Astrocyte (in vitro differentiated cells and primary cell): ENCODE data around the gene DNAH11. TPM values are rescaled to one million over a fixed set of nuclear protein-coding genes. Genes with fewer than 3 reads are reported as not detected.

Experiments used
- DNase-seq: peaks from one replicate; pipeline ENCODE4 v3.0.0-alpha.2; 2010; ENCODE audit warnings: low read depth
- FAIRE-seq: peaks from 2 replicates; lab custom pipeline; 2011; peaks lifted over from hg19 to GRCh38; lab: Jason Lieb, UNC
- H2AFZ ChIP-seq: 2 replicates; pipeline ENCODE4 v1.6.0; 2012; ENCODE audit warnings: low read depth, low read length, inconsistent platforms
- H3K27ac ChIP-seq: 2 replicates; pipeline ENCODE4 v1.5.1; 2011; ENCODE audit warnings: low read depth, low read length, inconsistent platforms
- H3K27me3 ChIP-seq: 2 replicates; pipeline ENCODE4 v1.6.0; 2011; ENCODE audit warnings: low read length, inconsistent platforms; ENCODE audit not compliant: insufficient read depth
- H3K36me3 ChIP-seq: 2 replicates; pipeline ENCODE4 v1.5.1; 2011; ENCODE audit warnings: low read length, inconsistent platforms; ENCODE audit not compliant: insufficient read depth
- H3K4me1 ChIP-seq: 2 replicates; pipeline ENCODE4 v1.5.1; 2011; ENCODE audit warnings: low read length, inconsistent platforms; ENCODE audit not compliant: insufficient read depth
- H3K4me2 ChIP-seq: 2 replicates; pipeline ENCODE4 v1.6.0; 2012; ENCODE audit warnings: low read length, inconsistent platforms
- H3K4me3 ChIP-seq: 2 replicates; pipeline ENCODE4 v1.5.1; 2011; ENCODE audit warnings: low read depth, mild to moderate bottlenecking, low read length, inconsistent platforms; ENCODE audit not compliant: insufficient read depth
- H3K79me2 ChIP-seq: 2 replicates; pipeline ENCODE4 v1.6.0; 2012; ENCODE audit warnings: mild to moderate bottlenecking, low read length, inconsistent platforms; ENCODE audit not compliant: insufficient read depth
- H3K9ac ChIP-seq: 2 replicates; pipeline ENCODE4 v1.6.0; 2012; ENCODE audit warnings: mild to moderate bottlenecking, low read length, inconsistent platforms
- H3K9me3 ChIP-seq: 2 replicates; pipeline ENCODE4 v1.5.1; 2012; ENCODE audit warnings: low read depth, mild to moderate bottlenecking, low read length, inconsistent platforms; ENCODE audit not compliant: insufficient read depth
- H4K20me1 ChIP-seq: 2 replicates; pipeline ENCODE4 v1.6.0; 2012; ENCODE audit warnings: low read length, inconsistent platforms; ENCODE audit not compliant: insufficient read depth
- H3K27ac Mint-ChIP-seq: one replicate; pipeline ENCODE4 v1.8.0; 2021; ENCODE audit warnings: mild to moderate bottlenecking, mixed read lengths; ENCODE audit not compliant: unreplicated experiment
- H3K27me3 Mint-ChIP-seq: one replicate; pipeline ENCODE4 v1.8.0; 2021; ENCODE audit warnings: low read depth, mixed read lengths; ENCODE audit not compliant: unreplicated experiment
- H3K36me3 Mint-ChIP-seq: one replicate; pipeline ENCODE4 v1.8.0; 2021; ENCODE audit warnings: low read depth, mixed read lengths; ENCODE audit not compliant: unreplicated experiment
- H3K4me1 Mint-ChIP-seq: one replicate; pipeline ENCODE4 v1.8.0; 2021; ENCODE audit warnings: low read depth, mixed read lengths; ENCODE audit not compliant: unreplicated experiment
- H3K4me3 Mint-ChIP-seq: one replicate; pipeline ENCODE4 v1.8.0; 2021; ENCODE audit warnings: mild to moderate bottlenecking, moderate library complexity, mixed read lengths; ENCODE audit not compliant: unreplicated experiment
- H3K9me3 Mint-ChIP-seq: one replicate; pipeline ENCODE4 v1.8.0; 2021; ENCODE audit warnings: mild to moderate bottlenecking, mixed read lengths; ENCODE audit not compliant: unreplicated experiment
- EZH2 ChIP-seq: IDR thresholded peaks from 2 replicates; pipeline ENCODE4 v1.6.1; 2012; ENCODE audit warnings: mild to moderate bottlenecking, low read length, inconsistent platforms; ENCODE audit not compliant: insufficient read depth
- total RNA-seq: library from RNA; stranded (reverse); gene quantifications from 2 replicates; pipeline ENCODE4 v1.2.1, GENCODE V29; 2021
- TF ChIP-seq, protein P1 (sequence below): IDR thresholded peaks from 2 replicates; pipeline ENCODE4 v1.5.1; 2011; ENCODE audit warnings: low read depth, mild to moderate bottlenecking, inconsistent platforms, low read length, moderate library complexity; ENCODE audit not compliant: insufficient read depth

Gene DNAH11
- total RNA-seq, 1 donor from 2014 or later, result 0.43 TPM

DNA sequence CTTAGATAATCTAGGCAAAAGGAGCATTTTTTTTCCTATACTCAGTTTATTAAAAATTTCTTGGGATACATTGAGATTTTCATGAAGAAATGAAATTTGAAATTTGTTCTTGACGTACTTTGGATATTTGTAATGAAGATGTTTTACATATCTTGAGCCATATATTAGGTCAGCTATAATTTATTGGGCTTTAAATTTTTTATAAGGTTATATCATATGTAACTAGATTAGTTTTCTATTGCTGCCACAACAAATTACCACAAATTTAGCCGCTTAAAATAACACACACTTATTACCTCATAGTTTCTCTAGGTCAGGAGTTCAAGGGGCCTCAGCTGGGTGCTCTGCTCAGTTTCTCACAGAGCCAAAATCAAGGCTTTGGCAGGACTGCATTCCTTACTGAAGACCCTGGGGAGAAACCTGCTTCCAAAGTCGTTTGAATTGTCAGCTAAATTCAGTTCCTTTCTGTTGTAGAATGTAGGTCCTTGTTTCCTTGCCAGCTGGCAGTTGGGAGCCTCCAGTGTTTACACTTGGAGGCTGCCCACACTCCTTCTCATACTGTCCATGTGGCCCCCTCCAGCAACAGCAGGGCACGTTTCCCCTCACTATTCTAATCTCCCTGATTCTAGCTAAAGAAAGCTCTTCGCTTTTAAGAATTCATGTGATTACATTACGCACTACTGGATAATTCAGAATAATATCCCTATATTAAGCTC, 42.6 kb upstream of the DNAH11 start:
- H3K4me3 Mint-ChIP-seq, result no peak overlapping the region
- Histone ChIP-seq H3K4me3 (no peak overlapping the region), H3K9me3 (peaks cover 2% of the 10 kb centered on the region), H3K9ac (no peak overlapping the region), H3K4me2 (no peak overlapping the region), H3K4me1 (no peaks in the 10 kb centered on the region), H3K36me3 (no peaks in the 10 kb centered on the region), H3K79me2 (no peaks in the 10 kb centered on the region), H3K27ac (no peak overlapping the region), H2AFZ (no peak overlapping the region), H3K27me3 (no peaks in the 10 kb centered on the region), H4K20me1 (no peaks in the 10 kb centered on the region)
- no peak for FAIRE-seq
- H3K9me3 Mint-ChIP-seq, result no peaks in the 10 kb centered on the region
- H3K27me3 Mint-ChIP-seq, result no peaks in the 10 kb centered on the region
- H3K27ac Mint-ChIP-seq, result no peak overlapping the region
- TF ChIP-seq EZH2, result no peak
- TF ChIP-seq, protein P1, sequence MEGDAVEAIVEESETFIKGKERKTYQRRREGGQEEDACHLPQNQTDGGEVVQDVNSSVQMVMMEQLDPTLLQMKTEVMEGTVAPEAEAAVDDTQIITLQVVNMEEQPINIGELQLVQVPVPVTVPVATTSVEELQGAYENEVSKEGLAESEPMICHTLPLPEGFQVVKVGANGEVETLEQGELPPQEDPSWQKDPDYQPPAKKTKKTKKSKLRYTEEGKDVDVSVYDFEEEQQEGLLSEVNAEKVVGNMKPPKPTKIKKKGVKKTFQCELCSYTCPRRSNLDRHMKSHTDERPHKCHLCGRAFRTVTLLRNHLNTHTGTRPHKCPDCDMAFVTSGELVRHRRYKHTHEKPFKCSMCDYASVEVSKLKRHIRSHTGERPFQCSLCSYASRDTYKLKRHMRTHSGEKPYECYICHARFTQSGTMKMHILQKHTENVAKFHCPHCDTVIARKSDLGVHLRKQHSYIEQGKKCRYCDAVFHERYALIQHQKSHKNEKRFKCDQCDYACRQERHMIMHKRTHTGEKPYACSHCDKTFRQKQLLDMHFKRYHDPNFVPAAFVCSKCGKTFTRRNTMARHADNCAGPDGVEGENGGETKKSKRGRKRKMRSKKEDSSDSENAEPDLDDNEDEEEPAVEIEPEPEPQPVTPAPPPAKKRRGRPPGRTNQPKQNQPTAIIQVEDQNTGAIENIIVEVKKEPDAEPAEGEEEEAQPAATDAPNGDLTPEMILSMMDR, result no peak
- no peak for DNase-seq
- no peaks in the 10 kb centered on the region for H3K36me3 Mint-ChIP-seq
- no peaks in the 10 kb centered on the region for H3K4me1 Mint-ChIP-seq

DNA sequence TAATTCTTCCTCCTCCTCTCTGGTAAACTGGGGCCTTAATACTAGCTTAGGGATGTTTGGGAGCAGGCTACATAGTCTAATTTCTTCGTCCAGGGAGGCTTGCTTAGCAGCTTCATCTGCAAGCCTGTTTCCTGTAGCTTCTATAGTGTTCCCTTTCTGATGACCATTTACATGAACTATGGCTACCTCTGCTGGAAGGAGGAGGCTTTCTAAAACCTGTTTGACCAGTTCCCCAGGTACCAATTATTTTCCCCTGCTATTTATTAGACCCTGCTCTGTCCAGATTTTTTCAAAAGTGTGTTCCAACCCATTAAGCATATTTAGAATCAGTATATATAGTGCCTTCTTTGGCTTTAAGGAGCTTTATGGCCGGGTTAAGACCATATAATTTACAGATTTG, 38.8 kb upstream of the DNAH11 start:
- TF ChIP-seq, protein P1, result no peak
- TF ChIP-seq EZH2, result no peak
- no peak for DNase-seq
- H3K9me3 ChIP-seq, result peaks cover 2% of the 10 kb centered on the region
- no peaks in the 10 kb centered on the region for H4K20me1 ChIP-seq
- Mint-ChIP-seq H3K9me3 (no peaks in the 10 kb centered on the region), H3K36me3 (no peaks in the 10 kb centered on the region), H3K27ac (no peak overlapping the region), H3K27me3 (no peaks in the 10 kb centered on the region), H3K4me1 (no peaks in the 10 kb centered on the region), H3K4me3 (no peak overlapping the region)
- no peak overlapping the region for H3K9ac ChIP-seq
- H3K27me3 ChIP-seq, result no peaks in the 10 kb centered on the region
- no peak overlapping the region for H2AFZ ChIP-seq
- H3K36me3 ChIP-seq, result no peaks in the 10 kb centered on the region
- no peak for FAIRE-seq
- H3K4me3 ChIP-seq, result no peak overlapping the region
- H3K79me2 ChIP-seq, result no peaks in the 10 kb centered on the region
- H3K4me2 ChIP-seq, result no peak overlapping the region
- H3K4me1 ChIP-seq, result no peaks in the 10 kb centered on the region
- H3K27ac ChIP-seq, result no peak overlapping the region

DNA sequence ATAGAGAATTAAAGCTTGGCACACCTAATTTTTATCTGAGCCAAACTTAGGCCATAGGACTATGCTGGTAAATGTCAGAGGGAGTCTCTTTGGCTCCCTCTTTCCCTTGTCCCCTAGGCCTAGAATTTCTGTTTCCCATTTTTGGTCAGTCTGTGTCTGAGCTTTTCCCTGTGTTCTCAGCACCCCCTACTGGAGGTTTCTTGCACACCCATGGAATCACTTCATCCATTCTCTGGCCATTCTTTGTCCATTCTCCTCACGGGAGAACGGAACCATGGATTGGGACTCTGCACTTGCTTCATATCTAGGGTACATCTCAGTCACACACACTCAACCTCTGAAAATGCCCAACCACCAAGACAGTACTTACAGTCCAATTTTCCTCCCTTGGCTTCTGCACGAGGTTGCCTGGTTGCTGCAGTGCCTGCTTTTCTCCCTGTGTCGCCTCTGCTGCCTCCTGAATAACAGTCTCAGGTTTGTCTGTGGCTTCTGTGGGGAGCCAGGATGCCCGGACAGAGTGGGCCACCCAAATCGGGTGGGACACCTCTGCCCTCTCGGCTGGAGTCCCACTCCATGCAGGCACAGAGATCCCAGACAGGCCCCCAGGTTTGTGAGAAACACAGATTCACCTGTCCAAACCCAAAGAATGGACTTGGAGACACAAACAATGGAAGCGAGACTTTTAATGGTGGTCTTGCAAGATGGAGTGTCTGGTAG, 35.1 kb upstream of the DNAH11 start:
- Histone ChIP-seq H3K27me3 (no peaks in the 10 kb centered on the region), H3K4me2 (no peak overlapping the region), H3K9ac (no peak overlapping the region), H3K79me2 (no peaks in the 10 kb centered on the region), H3K4me1 (no peaks in the 10 kb centered on the region), H3K4me3 (no peak overlapping the region), H3K36me3 (no peaks in the 10 kb centered on the region), H2AFZ (no peak overlapping the region), H4K20me1 (no peaks in the 10 kb centered on the region), H3K27ac (no peak overlapping the region), H3K9me3 (no peaks in the 10 kb centered on the region)
- no peaks in the 10 kb centered on the region for H3K4me1 Mint-ChIP-seq
- H3K27ac Mint-ChIP-seq, result no peak overlapping the region
- H3K36me3 Mint-ChIP-seq, result no peaks in the 10 kb centered on the region
- no peaks in the 10 kb centered on the region for H3K27me3 Mint-ChIP-seq
- H3K9me3 Mint-ChIP-seq, result no peaks in the 10 kb centered on the region
- H3K4me3 Mint-ChIP-seq, result no peak overlapping the region
- FAIRE-seq (no peak), DNase-seq (peak; percentile 6)
- no peak for TF ChIP-seq EZH2
- TF ChIP-seq, protein P1, result peak; percentile 53
